Left kidney (tissue), 8 donors: Measurements from ENCODE around the gene SPATA31A3. TPM values are rescaled to one million over a fixed set of nuclear protein-coding genes. Genes with fewer than 3 reads are reported as not detected.
"Not testable (repeated sequence)": the region's sequence is repeated elsewhere in the genome, so short reads cannot be mapped to it uniquely, and the experiment has no call there.

Experiments used
- DNase-seq: peaks from one replicate; pipeline ENCODE4 v3.0.0-alpha.2; 2013
- long read RNA-seq, 8 donors: transcript quantifications; one replicate each; lab custom pipeline, GENCODE V29; 2026
- polyA plus RNA-seq: library from polyadenylated mRNA; unstranded; fragments of 120-200 nt; gene quantifications from one replicate; pipeline ENCODE4 v1.2.1, GENCODE V29; 2013; ENCODE audit not compliant: insufficient read length

SPATA31A3 gene
- polyA plus RNA-seq: not detected
- long read RNA-seq, donor 1: 0 reads
- long read RNA-seq, donor 2: 0 reads
- long read RNA-seq, donor 3: 0 reads
- long read RNA-seq, donor 4: 0 reads
- long read RNA-seq, donor 5: 0 reads
- long read RNA-seq, donor 6: 0 reads
- long read RNA-seq, donor 7: 0 reads
- long read RNA-seq, donor 8: 0 reads

DNA sequence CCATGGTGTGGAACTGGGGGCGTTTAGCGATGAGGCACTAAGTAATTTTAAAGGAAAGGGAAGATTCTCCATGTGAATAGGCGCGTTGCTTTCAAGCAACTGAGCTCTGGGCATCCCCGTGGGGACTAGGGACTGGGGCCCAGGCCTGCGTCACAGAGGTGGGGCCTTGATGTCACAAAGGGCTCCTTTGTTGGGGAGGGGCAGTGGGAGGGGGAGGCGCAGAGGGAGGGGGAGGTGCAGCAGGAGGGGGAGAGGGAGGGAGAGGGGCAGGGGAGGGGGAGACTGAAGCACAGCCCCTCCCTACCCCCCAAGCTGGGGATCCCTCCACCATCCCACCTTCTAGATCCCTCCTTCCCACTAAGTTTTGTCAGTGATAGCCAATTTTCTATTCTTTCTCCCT lies at the start of gene SPATA31A3:
SPATA31A3 (minus strand) TSS at position 101 of the 400 bp plus-strand sequence; CDS start at position 72, 29 bp downstream.
- DNase-seq: not testable (repeated sequence)

DNA sequence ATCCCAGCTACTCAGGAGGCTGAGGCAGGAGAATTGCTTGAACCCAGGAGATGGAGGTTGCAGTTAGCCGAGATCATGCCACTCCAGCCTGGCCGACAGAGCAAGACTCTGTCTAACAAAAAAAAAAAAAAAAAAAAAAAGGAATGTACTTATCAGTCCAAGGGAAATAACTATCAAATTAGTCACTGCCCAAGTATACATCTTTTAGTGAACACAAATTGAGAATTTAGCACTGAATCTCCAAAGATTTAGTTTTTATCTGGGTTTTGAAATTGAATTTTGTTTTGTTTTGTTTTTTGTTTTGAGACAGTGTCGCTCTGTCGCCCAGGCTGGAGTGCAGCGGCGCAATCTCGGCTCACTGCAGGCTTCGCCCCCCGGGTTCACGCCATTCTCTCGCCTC lies 39.8 kb downstream of the SPATA31A3 start:
- DNase-seq: not testable (repeated sequence)

DNA sequence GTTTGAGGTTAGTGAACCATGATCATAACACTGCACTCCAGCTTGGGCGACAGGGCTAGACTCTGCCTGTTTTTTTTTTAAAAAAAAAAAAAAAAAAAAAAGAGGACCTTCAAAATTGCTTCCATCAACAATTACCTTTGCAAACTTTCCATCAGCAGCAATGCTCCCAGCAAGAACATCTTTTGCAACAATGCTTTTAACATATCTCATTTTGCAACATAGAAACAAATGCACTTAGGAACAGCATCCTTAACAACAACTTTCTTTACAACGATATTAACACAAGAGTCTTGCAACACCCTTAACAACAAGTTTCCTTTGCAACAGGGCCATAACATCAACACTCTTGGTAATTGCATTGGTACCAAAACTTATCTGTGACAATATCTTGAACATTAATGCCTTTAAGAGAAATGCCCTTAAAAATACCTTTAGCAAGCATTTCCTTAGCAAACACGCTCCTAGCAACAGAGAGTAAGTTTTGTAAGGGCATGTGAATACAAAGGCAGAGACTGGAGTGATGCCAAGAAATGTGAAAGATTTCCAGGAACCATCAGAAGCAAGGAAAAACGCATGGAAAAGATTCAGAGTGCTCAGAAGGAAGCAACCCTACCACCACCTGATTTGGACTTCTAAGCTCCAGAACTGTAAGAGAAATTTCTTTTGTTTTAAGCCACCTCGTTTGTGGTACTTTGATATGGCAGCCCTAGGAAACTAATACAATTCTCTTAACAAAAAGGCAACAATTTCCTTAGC lies 49.8 kb downstream of the SPATA31A3 start:
- DNase-seq: not testable (repeated sequence)

- not testable (repeated sequence) for DNase-seq
Observed at GRCh38 chr9:66939878-66940830, 52.2 kb downstream of the SPATA31A3 start.

- not testable (repeated sequence) for DNase-seq
Observed at GRCh38 chr9:66938322-66938721, 54.0 kb downstream of the SPATA31A3 start.

DNA sequence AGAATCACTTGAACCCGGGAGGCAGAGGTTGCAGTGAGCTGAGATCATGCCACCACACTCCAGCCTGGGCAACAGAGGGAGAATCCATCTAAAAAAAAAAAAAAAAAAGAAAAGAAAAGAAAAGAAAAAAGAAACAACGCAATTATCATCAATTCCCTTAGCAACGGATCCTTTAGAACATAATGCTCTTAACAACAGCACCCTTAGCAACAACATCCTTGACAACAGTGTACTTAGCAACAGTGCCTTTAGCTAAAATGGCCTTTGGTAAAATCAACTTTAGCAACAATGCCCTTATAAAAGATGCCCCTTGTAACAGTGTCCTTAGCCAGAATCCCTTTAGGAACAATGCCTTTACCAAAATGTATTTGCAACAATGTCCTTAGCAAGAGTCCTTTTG lies 54.7 kb downstream of the SPATA31A3 start:
- DNase-seq: not testable (repeated sequence)

Other genes starting within 250 kb of the SPATA31A3 start
- gene ZNF658, start 91.8 kb downstream of the SPATA31A3 start, polyA plus RNA-seq: 9.2 TPM